ENCODE measurements around the gene SLC35G4.
"Not testable (repeated sequence)": the region's sequence is repeated elsewhere in the genome, so short reads cannot be mapped to it uniquely, and the experiment has no call there.

- TF ChIP-seq POLR2A, CTCF (IDR thresholded peaks at IDR 0.05): not testable (repeated sequence)
These were observed 4.6 kb downstream of the SLC35G4 start for GRCh38 chr18:11614042-11614441.

Data from thyroid gland (tissue), 4 donors.